ENCODE results near the gene UIMC1. TPM values are rescaled to one million over a fixed set of nuclear protein-coding genes. Genes with fewer than 3 reads are reported as not detected.

Gene UIMC1
- total RNA-seq, 2 experiments from 2014 or later, result 46.5 to 50.5 TPM

DNA sequence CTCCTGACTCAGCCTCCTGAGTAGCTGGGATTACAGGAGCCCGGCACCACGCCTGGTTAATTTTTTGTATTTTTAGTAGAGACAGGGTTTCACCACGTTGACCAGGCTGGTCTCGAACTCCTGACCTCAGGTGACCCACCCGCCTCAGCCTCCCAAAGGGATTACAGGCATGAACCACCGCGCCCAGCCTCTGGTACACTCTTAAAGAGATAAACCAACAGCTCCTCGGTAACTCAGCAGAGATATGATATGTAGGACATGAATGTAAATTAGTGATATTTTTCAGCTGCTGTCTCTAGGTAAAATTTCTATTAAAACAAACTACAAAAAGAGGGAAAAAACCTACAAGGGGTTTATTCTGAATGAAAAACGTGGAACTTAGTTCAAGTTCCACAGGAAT is 64.6 kb downstream of the UIMC1 start:
- ChIA-PET CTCF (interaction anchor here (3.1 kb wide), 1 partner anchor 281 kb away, joined by 12 read pairs; no protein-coding TSS in a partner anchor), POLR2A (no interaction called here)
- Mint-ChIP-seq H3K4me3 (no peak overlapping the region), H3K27me3 (no peaks in the 10 kb centered on the region), H3K4me1 (peaks cover 2% of the 10 kb centered on the region), H3K36me3 (ENCODE audit: low read depth) (peaks cover 41% of the 10 kb centered on the region), H3K9me3 (no peaks in the 10 kb centered on the region), H3K27ac (no peak overlapping the region)
- no peak for DNase-seq

GRCh38 chr5:176938472-176938871 is 68.1 kb downstream of the UIMC1 start:
- Mint-ChIP-seq H3K4me1 (peaks cover 3% of the 10 kb centered on the region), H3K27me3 (no peaks in the 10 kb centered on the region), H3K9me3 (no peaks in the 10 kb centered on the region), H3K36me3 (ENCODE audit: low read depth) (peaks cover 44% of the 10 kb centered on the region), H3K4me3 (no peak overlapping the region), H3K27ac (no peak overlapping the region)
- DNase-seq, result no peak
- CTCF ChIA-PET, result interaction anchor here (0.6 to 1.0 kb wide), 2 partner anchors 11 to 12 kb away, joined by 3 to 4 read pairs; no protein-coding TSS in a partner anchor
- POLR2A ChIA-PET, result no interaction called here

- ChIA-PET CTCF (no interaction called here), POLR2A (no interaction called here)
- H3K4me1 Mint-ChIP-seq, result peaks cover 3% of the 10 kb centered on the region
- no peaks in the 10 kb centered on the region for H3K27me3 Mint-ChIP-seq
- no peak overlapping the region for H3K4me3 Mint-ChIP-seq
- H3K9me3 Mint-ChIP-seq, result no peaks in the 10 kb centered on the region
- DNase-seq, result no peak
- no peak overlapping the region for H3K27ac Mint-ChIP-seq
- peaks cover 36% of the 10 kb centered on the region for H3K36me3 Mint-ChIP-seq (ENCODE audit: low read depth)
Measured at GRCh38 chr5:176935017-176935416, 71.6 kb downstream of the UIMC1 start.

DNA sequence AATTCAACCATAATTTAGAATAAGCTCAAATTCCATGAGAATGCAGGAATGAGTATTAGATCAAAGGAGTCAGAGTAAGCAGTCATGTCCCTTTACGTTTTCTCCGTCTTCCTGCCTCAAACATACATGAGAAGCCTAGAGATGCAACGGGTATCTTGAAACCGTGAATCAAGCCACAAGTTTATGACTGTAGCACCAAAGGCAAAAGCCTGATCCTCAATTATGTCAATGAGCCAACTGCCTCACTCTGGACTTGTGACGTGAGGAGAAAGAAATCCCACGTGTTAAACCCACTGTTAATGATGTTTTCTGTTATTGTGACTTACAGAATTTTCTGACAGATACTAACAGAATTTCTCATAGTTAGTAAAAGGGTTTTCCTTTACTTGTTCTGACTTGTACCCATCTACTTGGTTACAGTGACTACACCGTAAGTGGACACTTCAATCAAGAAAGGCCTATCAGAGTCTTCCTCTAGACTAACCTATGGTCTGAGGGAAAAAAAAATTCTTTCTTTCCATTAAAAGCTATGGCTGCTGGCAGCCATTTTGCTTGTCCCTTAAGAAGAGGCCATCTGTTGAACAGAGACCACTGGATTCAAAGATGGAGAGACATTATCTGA is 72.2 kb downstream of the UIMC1 start:
- no peak overlapping the region for H3K27ac Mint-ChIP-seq
- POLR2A ChIA-PET, result no interaction called here

DNA sequence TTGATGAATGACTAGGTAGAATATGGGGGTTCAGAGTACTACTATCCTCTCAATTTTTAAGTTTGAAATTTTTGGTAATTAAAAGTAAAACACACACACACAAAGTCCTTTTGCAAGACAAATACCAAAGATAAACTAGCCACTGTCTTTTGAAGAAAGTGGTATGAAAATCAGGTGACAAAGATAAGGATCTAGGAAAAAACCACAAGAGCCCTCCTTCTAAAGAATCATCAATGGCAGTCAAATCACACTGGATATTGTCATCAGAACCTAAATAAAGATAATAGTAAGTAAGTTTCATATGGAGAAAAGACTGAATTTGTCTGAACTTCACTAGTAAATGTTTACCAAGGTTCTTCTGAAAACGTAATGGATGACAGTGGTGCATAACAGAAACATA is 76.9 kb downstream of the UIMC1 start:
- Mint-ChIP-seq H3K4me1 (peaks cover 4% of the 10 kb centered on the region), H3K9me3 (no peaks in the 10 kb centered on the region), H3K27ac (no peak overlapping the region), H3K36me3 (ENCODE audit: low read depth) (peaks cover 27% of the 10 kb centered on the region), H3K27me3 (no peaks in the 10 kb centered on the region), H3K4me3 (no peak overlapping the region)
- ChIA-PET CTCF (no interaction called here), POLR2A (no interaction called here)
- no peak for DNase-seq

More for the DNA sequence above, 72.2 kb downstream of the UIMC1 start:
- H3K9me3 Mint-ChIP-seq, result no peaks in the 10 kb centered on the region
- CTCF ChIA-PET, result no interaction called here
- DNase-seq, result no peak
- H3K4me3 Mint-ChIP-seq, result no peak overlapping the region
- peaks cover 6% of the 10 kb centered on the region for H3K4me1 Mint-ChIP-seq
- peaks cover 37% of the 10 kb centered on the region for H3K36me3 Mint-ChIP-seq (ENCODE audit: low read depth)
- no peaks in the 10 kb centered on the region for H3K27me3 Mint-ChIP-seq

GRCh38 chr5:176927562-176927961 is 79.0 kb downstream of the UIMC1 start:
- Mint-ChIP-seq H3K27ac (no peak overlapping the region), H3K27me3 (no peaks in the 10 kb centered on the region), H3K9me3 (no peaks in the 10 kb centered on the region), H3K36me3 (ENCODE audit: low read depth) (peaks cover 25% of the 10 kb centered on the region), H3K4me3 (no peak overlapping the region), H3K4me1 (peaks cover 4% of the 10 kb centered on the region)
- POLR2A ChIA-PET, result no interaction called here
- CTCF ChIA-PET, result interaction anchor here (0.7 to 1.4 kb wide), 2 partner anchors 11 to 132 kb away, joined by 4 to 5 read pairs; no protein-coding TSS in a partner anchor
- DNase-seq, result no peak

GRCh38 chr5:176922817-176923216 is 83.8 kb downstream of the UIMC1 start:
- H3K27ac Mint-ChIP-seq, result no peak overlapping the region
- POLR2A ChIA-PET, result no interaction called here

DNA sequence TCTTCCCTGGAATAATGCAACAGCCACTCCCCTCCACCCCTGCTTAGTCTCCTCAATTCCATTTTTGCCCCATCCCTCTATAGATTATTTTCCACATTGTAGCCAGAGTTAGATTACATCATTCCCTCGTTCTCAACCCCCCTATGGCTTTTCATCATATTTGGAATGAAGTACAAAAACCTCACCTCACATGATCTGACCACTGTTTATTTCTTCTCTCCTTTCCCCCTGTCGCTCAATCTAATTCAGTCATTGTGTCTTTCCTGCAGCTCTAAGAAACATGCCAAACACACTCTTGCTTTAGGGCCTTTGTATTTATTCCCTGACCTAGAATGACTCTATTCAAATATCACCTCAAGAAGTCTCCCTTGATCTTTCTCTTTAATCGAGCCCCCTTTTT is 84.9 kb downstream of the UIMC1 start:
- CTCF ChIA-PET, result no interaction called here
- H3K36me3 Mint-ChIP-seq (ENCODE audit: low read depth), result peaks cover 22% of the 10 kb centered on the region
- H3K27me3 Mint-ChIP-seq, result no peaks in the 10 kb centered on the region
- POLR2A ChIA-PET, result no interaction called here
- DNase-seq, result no peak
- peaks cover 3% of the 10 kb centered on the region for H3K4me1 Mint-ChIP-seq
- H3K27ac Mint-ChIP-seq, result no peak overlapping the region
- H3K9me3 Mint-ChIP-seq, result no peaks in the 10 kb centered on the region
- no peak overlapping the region for H3K4me3 Mint-ChIP-seq

More at GRCh38 chr5:176922817-176923216, 83.8 kb downstream of the UIMC1 start:
- CTCF ChIA-PET, result interaction anchor here (0.6 kb wide), 1 partner anchor 10 kb away, joined by 3 read pairs; no protein-coding TSS in a partner anchor
- H3K36me3 Mint-ChIP-seq (ENCODE audit: low read depth), result peaks cover 22% of the 10 kb centered on the region
- no peak for DNase-seq
- no peaks in the 10 kb centered on the region for H3K4me1 Mint-ChIP-seq
- H3K27me3 Mint-ChIP-seq, result no peaks in the 10 kb centered on the region
- no peak overlapping the region for H3K4me3 Mint-ChIP-seq
- H3K9me3 Mint-ChIP-seq, result no peaks in the 10 kb centered on the region

DNA sequence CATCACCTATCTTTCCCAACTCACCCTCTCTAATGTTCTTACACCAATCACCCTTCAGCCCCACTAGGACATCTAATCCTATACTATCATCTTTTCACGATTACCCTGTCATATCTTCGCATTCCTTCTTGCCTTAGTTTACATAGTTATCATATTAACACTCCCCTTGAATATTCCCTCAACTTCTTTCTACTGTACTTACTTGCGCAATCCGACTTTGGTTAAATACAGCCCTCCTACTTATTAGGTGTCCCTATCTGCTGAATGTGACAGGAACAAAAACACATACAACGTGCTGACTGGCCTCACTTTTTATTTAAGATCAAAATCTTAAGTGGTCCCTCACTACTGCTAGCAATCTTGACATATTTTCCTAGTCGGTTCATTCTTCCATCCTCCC is 88.0 kb downstream of the UIMC1 start:
- POLR2A ChIA-PET, result no interaction called here

DNA sequence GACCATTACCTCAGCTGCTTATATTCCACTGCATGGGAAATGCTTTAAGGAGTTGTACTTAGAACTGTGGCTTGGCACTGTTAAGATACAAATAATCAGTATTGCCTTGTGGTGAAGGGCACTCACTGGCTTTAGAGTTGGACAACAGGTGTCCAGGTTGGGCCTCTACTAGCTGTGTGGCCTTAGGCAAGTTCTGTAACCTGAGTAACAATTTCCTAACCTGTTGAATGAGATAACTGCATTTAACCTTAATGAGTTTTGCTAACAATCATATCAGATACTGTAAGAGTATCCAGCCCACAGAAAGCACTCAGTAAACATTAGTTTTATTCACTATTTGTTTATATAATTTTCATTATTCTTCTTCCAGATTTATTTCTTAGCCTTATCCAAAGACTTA is 90.2 kb downstream of the UIMC1 start:
- POLR2A ChIA-PET, result interaction anchor here (1.2 kb wide), 1 partner anchor 25 kb away, joined by 3 read pairs; no protein-coding TSS in a partner anchor
- CTCF ChIA-PET, result no interaction called here
- H3K4me1 Mint-ChIP-seq, result peaks cover 9% of the 10 kb centered on the region
- no peak overlapping the region for H3K27ac Mint-ChIP-seq
- H3K27me3 Mint-ChIP-seq, result no peaks in the 10 kb centered on the region
- H3K36me3 Mint-ChIP-seq (ENCODE audit: low read depth), result peaks cover 24% of the 10 kb centered on the region
- DNase-seq, result no peak
- no peaks in the 10 kb centered on the region for H3K9me3 Mint-ChIP-seq
- no peak overlapping the region for H3K4me3 Mint-ChIP-seq

More for the DNA sequence above, 88.0 kb downstream of the UIMC1 start:
- peaks cover 26% of the 10 kb centered on the region for H3K36me3 Mint-ChIP-seq (ENCODE audit: low read depth)
- H3K27ac Mint-ChIP-seq, result no peak overlapping the region
- CTCF ChIA-PET, result no interaction called here
- no peak for DNase-seq
- H3K27me3 Mint-ChIP-seq, result no peaks in the 10 kb centered on the region
- H3K9me3 Mint-ChIP-seq, result no peaks in the 10 kb centered on the region
- no peak overlapping the region for H3K4me3 Mint-ChIP-seq
- peaks cover 9% of the 10 kb centered on the region for H3K4me1 Mint-ChIP-seq

DNA sequence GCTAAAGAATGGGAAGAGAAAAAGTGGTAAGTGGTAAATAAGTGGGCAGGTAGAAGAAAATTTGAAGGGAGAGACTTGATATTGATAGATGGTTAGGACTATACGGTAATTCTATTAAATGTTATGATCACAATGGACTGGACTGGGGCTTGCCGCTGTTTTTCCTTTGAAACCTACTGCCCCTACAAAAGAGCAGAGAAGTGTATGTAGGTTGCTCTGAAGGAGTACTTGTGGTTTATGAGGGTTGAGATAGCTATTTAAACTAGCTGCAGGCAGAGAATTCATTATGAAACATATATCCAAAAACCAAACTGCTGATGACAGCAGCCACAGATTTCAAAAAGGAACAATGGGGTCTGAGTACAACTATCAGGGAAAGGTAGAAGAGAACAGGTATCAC is 90.7 kb downstream of the UIMC1 start:
- H3K9me3 Mint-ChIP-seq, result no peaks in the 10 kb centered on the region
- no peak for DNase-seq
- H3K27ac Mint-ChIP-seq, result no peak overlapping the region
- no peak overlapping the region for H3K4me3 Mint-ChIP-seq
- ChIA-PET CTCF (no interaction called here), POLR2A (interaction anchor here (1.2 kb wide), 1 partner anchor 25 kb away, joined by 3 read pairs; no protein-coding TSS in a partner anchor)
- peaks cover 9% of the 10 kb centered on the region for H3K4me1 Mint-ChIP-seq
- peaks cover 20% of the 10 kb centered on the region for H3K36me3 Mint-ChIP-seq (ENCODE audit: low read depth)
- no peaks in the 10 kb centered on the region for H3K27me3 Mint-ChIP-seq

GRCh38 chr5:176912115-176912514 is 94.5 kb downstream of the UIMC1 start:
- no peaks in the 10 kb centered on the region for H3K9me3 Mint-ChIP-seq
- peaks cover 9% of the 10 kb centered on the region for H3K4me1 Mint-ChIP-seq
- H3K27ac Mint-ChIP-seq, result no peak overlapping the region
- no peaks in the 10 kb centered on the region for H3K27me3 Mint-ChIP-seq
- peaks cover 25% of the 10 kb centered on the region for H3K36me3 Mint-ChIP-seq (ENCODE audit: low read depth)
- ChIA-PET POLR2A (no interaction called here), CTCF (interaction anchor here (0.6 to 1.6 kb wide), 3 partner anchors 11 to 1339 kb away, joined by 3 to 5 read pairs (median 4); no protein-coding TSS in a partner anchor)
- no peak for DNase-seq
- no peak overlapping the region for H3K4me3 Mint-ChIP-seq

- no peak overlapping the region for H3K27ac Mint-ChIP-seq
- POLR2A ChIA-PET, result interaction anchor here (2.2 kb wide), 1 partner anchor 9 kb away, joined by 8 read pairs; the partner anchor contains the start of gene HK3
Measured at GRCh38 chr5:176908675-176909368, 97.8 kb downstream of the UIMC1 start.

More at GRCh38 chr5:176908675-176909368, 97.8 kb downstream of the UIMC1 start:
- H3K9me3 Mint-ChIP-seq, result no peaks in the 10 kb centered on the region
- CTCF ChIA-PET, result interaction anchor here (2.2 kb wide), 1 partner anchor 251 kb away, joined by 6 read pairs; no protein-coding TSS in a partner anchor
- H3K4me1 Mint-ChIP-seq, result no peaks in the 10 kb centered on the region
- no peaks in the 10 kb centered on the region for H3K27me3 Mint-ChIP-seq
- no peak overlapping the region for H3K4me3 Mint-ChIP-seq
- H3K36me3 Mint-ChIP-seq (ENCODE audit: low read depth), result peaks cover 51% of the 10 kb centered on the region
- DNase-seq, result no peak

All from activated CD4-positive, alpha-beta memory T cell treated with anti-CD3 and anti-CD28 coated beads, Interleukin-2, amount 10 ng/mL, durations not matched to agents 7 days and 5 days (primary cell).